Stomach (tissue), 19 donors: Measurements from ENCODE around the gene COX7B. TPM values are rescaled to one million over a fixed set of nuclear protein-coding genes. Genes with fewer than 3 reads are reported as not detected.
"Not testable (repeated sequence)": the region's sequence is repeated elsewhere in the genome, so short reads cannot be mapped to it uniquely, and the experiment has no call there.

Experiments used
- DNase-seq, 2 donors: peaks; one replicate each; pipeline versions ENCODE4 v3.0.0 to v3.0.0-alpha.2; 2013 to 2019
- H3K27ac ChIP-seq, 5 donors: fragments of 200-600 bp in 4 of 5; sonication (generic) in 4 of 5; one replicate each; pipeline ENCODE4 v1.5.1; 2013 to 2019; ENCODE audit warnings: mild to moderate bottlenecking in 1 of 5, moderate library complexity in 1 of 5
- H3K27me3 ChIP-seq, 3 donors: fragments of 200-600 bp; sonication (generic); one replicate each; pipeline ENCODE4 v1.5.1; 2017 to 2019; ENCODE audit warnings: mixed run types in 1 of 3
- H3K36me3 ChIP-seq, 4 donors: fragments of 200-600 bp; sonication (generic); 1 replicate in 3 of 4; 2 replicates in 1 of 4; pipeline ENCODE4 v1.5.1; 2016 to 2019
- H3K4me1 ChIP-seq, 4 donors: fragments of 200-600 bp; sonication (generic); one replicate each; pipeline ENCODE4 v1.5.1; 2016 to 2019
- H3K4me3 ChIP-seq, 4 donors: fragments of 200-600 bp; sonication (generic) in 3 of 4; one replicate each; pipeline ENCODE4 v1.5.1; 2016 to 2019; ENCODE audit warnings: mild to moderate bottlenecking in 1 of 4
- H3K9me3 ChIP-seq, 4 donors: fragments of 200-600 bp; sonication (generic); one replicate each; pipeline ENCODE4 v1.5.1; 2016 to 2019
- CTCF ChIP-seq, 7 experiments: fragments of 450-650 bp in 4 of 7; fragments of 200-600 bp in 3 of 7; sonication (generic) in 3 of 7; IDR thresholded peaks; one replicate each; pipeline ENCODE4 v1.5.1; 2016 to 2019; ENCODE audit warnings: antibody characterized with exemption in 7 of 7, control low read depth in 2 of 7, mild to moderate bottlenecking in 1 of 7
- EP300 ChIP-seq: sonication (generic); formaldehyde crosslinking; IDR thresholded peaks from one replicate; pipeline ENCODE4 v1.6.1; 2017; ENCODE audit warnings: antibody characterized with exemption
- POLR2A ChIP-seq, 4 donors: fragments of 450-650 bp; IDR thresholded peaks; one replicate each; pipeline ENCODE4 v1.6.1; 2016; ENCODE audit warnings: antibody characterized with exemption in 4 of 4, control low read depth in 2 of 4, mild to moderate bottlenecking in 1 of 4, moderate library complexity in 1 of 4
- POLR2AphosphoS5 ChIP-seq, 3 donors: sonication (generic); formaldehyde crosslinking; IDR thresholded peaks; one replicate each; pipeline ENCODE4 v1.6.1; 2016; ENCODE audit warnings: antibody characterized with exemption in 3 of 3
- WGBS, 5 donors: extraction: QIAGEN DNeasy Blood & Tissue Kit in 3 of 5; methylation state at CpG; one replicate each; pipeline versions ENCODE4 v1.1.5 to v1.1.7; 2013 to 2018; 5-methylcytosine and 5-hydroxymethylcytosine counted together
- intact Hi-C: fragments of 100-400 bp; cut with DNase I; formaldehyde crosslinking; loops from one replicate; pipeline ENCODE4 v1.15.1; 2023; ENCODE audit warnings: low total_unique reads
- long read RNA-seq, 10 donors: transcript quantifications; one replicate each; lab custom pipeline, GENCODE V29; 2026
- polyA plus RNA-seq, 3 donors: library from polyadenylated mRNA; stranded (reverse); fragments of 200-250 nt; gene quantifications; one replicate each; pipeline ENCODE4 v1.2.3, GENCODE V29; 2013
- total RNA-seq, 5 donors: library from RNA; depleted of rRNA; stranded (reverse); fragments of >200 nt; gene quantifications; one replicate each; pipeline versions ENCODE4 v1.1.0 to v1.2.3, GENCODE V29; 2014 to 2016
- donor health status: healthy with polysubstance abuse.
- donor health status: Bipolar disorder and iron deficiency.
- donor health status: healthy.

Gene COX7B
- total RNA-seq: 1,000 to 10,000 TPM in 1 of 5 donors, 100 to 1,000 TPM in 3, 10 to 100 TPM in 1; 75.0 to 1,019 (median 279) TPM
- polyA plus RNA-seq: 1,000 to 10,000 TPM; 1,038 to 1,320 (median 1,175) TPM
- long read RNA-seq, donor 1, transcript COX7B-203 (3 exons, 2,471 nt): major isoform, 71 of 85 reads
- long read RNA-seq, donor 1, partial matches to known transcripts: 6 of 85 reads
- long read RNA-seq, donor 1, other reads (novel, unspliced or antisense): 6 of 85 reads
- long read RNA-seq, donor 2, transcript COX7B-203 (3 exons, 2,471 nt): major isoform, 63 of 63 reads
- long read RNA-seq, donor 2, partial matches to known transcripts: 0 of 63 reads
- long read RNA-seq, donor 2, other reads (novel, unspliced or antisense): 0 of 63 reads
- long read RNA-seq, donor 3, transcript COX7B-203 (3 exons, 2,471 nt): major isoform, 98 of 119 reads
- long read RNA-seq, donor 3, partial matches to known transcripts: 15 of 119 reads
- long read RNA-seq, donor 3, other reads (novel, unspliced or antisense): 5 of 119 reads
- long read RNA-seq, donor 4, transcript COX7B-203 (3 exons, 2,471 nt): major isoform, 14 of 14 reads
- long read RNA-seq, donor 4, partial matches to known transcripts: 0 of 14 reads
- long read RNA-seq, donor 4, other reads (novel, unspliced or antisense): 0 of 14 reads
- long read RNA-seq, donor 5, transcript COX7B-203 (3 exons, 2,471 nt): major isoform, 142 of 147 reads
- long read RNA-seq, donor 5, partial matches to known transcripts: 0 of 147 reads
- long read RNA-seq, donor 5, other reads (novel, unspliced or antisense): 0 of 147 reads
- long read RNA-seq, donor 6, transcript COX7B-203 (3 exons, 2,471 nt): major isoform, 277 of 324 reads
- long read RNA-seq, donor 6, partial matches to known transcripts: 35 of 324 reads
- long read RNA-seq, donor 6, other reads (novel, unspliced or antisense): 6 of 324 reads
- long read RNA-seq, donor 7, transcript COX7B-203 (3 exons, 2,471 nt): major isoform, 194 of 242 reads
- long read RNA-seq, donor 7, partial matches to known transcripts: 37 of 242 reads
- long read RNA-seq, donor 7, other reads (novel, unspliced or antisense): 8 of 242 reads
- long read RNA-seq, donor 8, transcript COX7B-203 (3 exons, 2,471 nt): major isoform, 159 of 179 reads
- long read RNA-seq, donor 8, partial matches to known transcripts: 6 of 179 reads
- long read RNA-seq, donor 8, other reads (novel, unspliced or antisense): 9 of 179 reads
- long read RNA-seq, donor 9, transcript COX7B-203 (3 exons, 2,471 nt): major isoform, 225 of 306 reads
- long read RNA-seq, donor 9, partial matches to known transcripts: 43 of 306 reads
- long read RNA-seq, donor 9, other reads (novel, unspliced or antisense): 35 of 306 reads
- long read RNA-seq, donor 10, transcript COX7B-203 (3 exons, 2,471 nt): major isoform, 54 of 57 reads
- long read RNA-seq, donor 10, partial matches to known transcripts: 0 of 57 reads
- long read RNA-seq, donor 10, other reads (novel, unspliced or antisense): 0 of 57 reads

GRCh38 chrX:77899081-77899828 lies at the start of gene COX7B:
Gene COX7B, plus strand, starts transcription at chrX:77899468. Its CDS starts 86 bp downstream, at chrX:77899554.
- Histone ChIP-seq H3K27ac (peak within 1 kb of the TSS; percentile 83 to 89 (median 85)), H3K9me3 (no peaks in the 10 kb centered on the region), H3K36me3 (peaks cover 0 to 26% (median 18%) of the 10 kb centered on the region in 4 donors), H3K27me3 (no peaks in the 10 kb centered on the region), H3K4me3 (peak within 1 kb of the TSS; percentile 51 to 62 (median 60)), H3K4me1 (peaks cover 0 to 23% (median 7%) of the 10 kb centered on the region in 4 donors)
- TF ChIP-seq EP300: no peak
- peak in 3 of 7 experiments; percentile 7 to 19 (median 15) for TF ChIP-seq CTCF (IDR thresholded peaks at IDR 0.05)
- peak in 2 of 4 donors; percentile 2 to 42 for TF ChIP-seq POLR2A (IDR thresholded peaks at IDR 0.05)
- TF ChIP-seq POLR2AphosphoS5 (IDR thresholded peaks at IDR 0.05): peak; percentile 42 to 85 (median 85)
- DNase-seq: peak; percentile 64 to 96
- intact Hi-C loops: no loop called here
- WGBS, 5 donors: 0 to 50% (median 5%) methylated on average over 28 of the region's 28 CpGs

- no peak overlapping the region for H3K27ac ChIP-seq
- H3K4me3 ChIP-seq: no peak overlapping the region
- H3K4me1 ChIP-seq: no peaks in the 10 kb centered on the region
- 93 to 98% (median 94%) methylated on average over 8 of the region's 8 CpGs for WGBS, 5 donors
- peaks cover 0 to 33% (median 22%) of the 10 kb centered on the region in 4 donors for H3K36me3 ChIP-seq
- H3K9me3 ChIP-seq: no peaks in the 10 kb centered on the region
- TF ChIP-seq POLR2A (IDR thresholded peaks at IDR 0.05) (no peak), CTCF (IDR thresholded peaks at IDR 0.05) (no peak), EP300 (no peak), POLR2AphosphoS5 (IDR thresholded peaks at IDR 0.05) (no peak)
- DNase-seq: no peak
- no peaks in the 10 kb centered on the region for H3K27me3 ChIP-seq
- intact Hi-C loops: no loop called here
These were observed 23.9 kb upstream of the COX7B start for GRCh38 chrX:77875372-77875771.

- H3K27me3 ChIP-seq, H3K4me3 ChIP-seq, H3K27ac ChIP-seq, intact Hi-C loops, H3K36me3 ChIP-seq, DNase-seq, H3K9me3 ChIP-seq, H3K4me1 ChIP-seq: not testable (repeated sequence)
- WGBS, 5 donors: 64 to 86% (median 84%) methylated on average over 2 to 4 of the region's 4 CpGs
These were observed 17.9 kb upstream of the COX7B start for GRCh38 chrX:77881418-77881817.

GRCh38 chrX:77892887-77893286 lies 6.4 kb upstream of the COX7B start:
- 79 to 90% (median 85%) methylated on average over 2 of the region's 2 CpGs for WGBS, 5 donors
- DNase-seq: no peak
- Histone ChIP-seq H3K4me1 (peaks cover 0 to 28% (median 3%) of the 10 kb centered on the region in 4 donors), H3K36me3 (no peaks in the 10 kb centered on the region), H3K9me3 (no peaks in the 10 kb centered on the region), H3K4me3 (peak overlapping the region in 1 of 4 donors; percentile 51), H3K27ac (no peak overlapping the region), H3K27me3 (no peaks in the 10 kb centered on the region)
- TF ChIP-seq POLR2A (IDR thresholded peaks at IDR 0.05) (no peak), EP300 (no peak), POLR2AphosphoS5 (IDR thresholded peaks at IDR 0.05) (no peak), CTCF (IDR thresholded peaks at IDR 0.05) (no peak)
- intact Hi-C loops: no loop called here
